Inflammatory macrophage treated with lipopolysaccharide for 1 hour (primary cell): Measurements from ENCODE around the gene DNAI1.
"Not testable (repeated sequence)": the region's sequence is repeated elsewhere in the genome, so short reads cannot be mapped to it uniquely, and the experiment has no call there.

ENCODE experiments used
- DNase-seq, 2 donors: peaks; one replicate each; pipeline ENCODE4 v3.0.0-alpha.2; 2020 to 2022

The DNAI1 gene

DNA sequence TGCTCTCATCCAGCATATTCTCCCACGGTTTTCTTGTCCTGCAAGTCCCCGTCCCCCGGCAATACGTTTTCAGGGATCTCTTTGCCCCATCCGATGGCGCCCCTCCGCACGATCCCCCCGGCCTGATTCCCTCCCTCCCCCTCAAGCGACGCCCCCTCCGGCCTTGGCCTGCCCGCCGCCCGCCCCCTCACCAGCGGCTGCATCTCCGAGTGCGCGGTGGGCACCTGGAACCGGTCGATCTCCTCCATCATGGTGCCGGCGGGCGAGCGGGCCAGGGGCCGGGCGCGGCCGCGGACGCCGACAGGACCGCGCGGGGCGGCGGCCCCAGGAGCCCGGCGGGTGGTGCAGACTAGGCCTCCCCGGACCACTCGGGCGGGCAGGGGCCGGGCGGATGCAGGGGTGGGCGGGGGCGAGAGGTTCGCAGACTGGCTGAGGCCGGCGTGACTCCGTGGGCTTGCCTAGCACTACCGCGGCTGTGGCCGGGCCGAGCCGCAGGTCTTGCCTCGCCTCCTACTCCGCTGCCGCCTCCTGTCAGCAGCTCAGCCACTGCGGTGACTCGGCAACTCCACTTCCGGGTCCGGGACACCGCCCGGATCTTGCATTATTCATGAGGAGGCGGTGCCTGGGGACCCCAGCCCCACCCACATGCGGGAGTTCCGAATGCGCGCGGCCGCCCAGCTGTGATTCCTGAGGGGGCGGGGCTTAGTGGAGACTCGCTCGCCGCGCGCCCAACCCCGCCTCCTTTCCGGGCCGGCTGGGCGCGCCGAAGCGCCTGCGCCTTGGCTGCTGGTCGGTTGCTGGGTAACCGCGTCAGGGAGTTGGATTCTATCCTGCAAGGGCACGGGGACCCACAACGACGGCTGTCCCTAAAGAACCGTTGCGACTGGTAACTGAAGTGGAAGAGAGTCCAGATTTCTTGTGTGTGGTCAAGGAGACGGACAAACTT, at the start of gene DNAI1, which contains the start of gene FAM219A:
Gene DNAI1, plus strand, starts transcription at position 793 of the 946 bp plus-strand sequence. CDS start 201 bp downstream, outside the sequence.
Gene FAM219A, minus strand, starts transcription at position 558 of the 946 bp plus-strand sequence. Its CDS starts 307 bp downstream, at position 251.
- DNase-seq = peak; percentile 99

GRCh38 chr9:34409154-34409553, 49.5 kb upstream of the DNAI1 start:
- no peak for DNase-seq

- DNase-seq = no peak
Observed at GRCh38 chr9:34412336-34412735, 46.3 kb upstream of the DNAI1 start.

- DNase-seq = peak in 1 of 2 donors; percentile 41
Observed at GRCh38 chr9:34413231-34413852, 45.3 kb upstream of the DNAI1 start.

DNA sequence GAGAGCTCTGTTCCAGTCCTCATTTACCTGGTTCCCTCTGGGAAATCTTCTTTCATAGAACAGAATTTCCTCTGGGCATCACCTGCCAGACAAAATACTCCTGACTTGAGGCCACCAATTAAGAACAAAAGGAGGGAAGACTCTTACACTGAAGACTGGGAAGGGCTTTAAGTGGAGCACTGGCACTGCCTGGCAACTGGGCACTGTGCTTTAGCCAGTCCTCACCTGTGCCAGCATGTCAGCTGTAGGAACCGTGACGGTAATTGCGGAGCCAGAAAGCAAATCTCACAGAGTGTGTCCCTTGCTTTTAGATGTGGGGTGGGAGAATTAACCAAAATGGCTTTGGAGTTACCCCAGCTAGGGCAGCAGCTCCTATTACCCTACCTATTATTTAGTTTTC, 40.9 kb upstream of the DNAI1 start:
- no peak for DNase-seq

DNA sequence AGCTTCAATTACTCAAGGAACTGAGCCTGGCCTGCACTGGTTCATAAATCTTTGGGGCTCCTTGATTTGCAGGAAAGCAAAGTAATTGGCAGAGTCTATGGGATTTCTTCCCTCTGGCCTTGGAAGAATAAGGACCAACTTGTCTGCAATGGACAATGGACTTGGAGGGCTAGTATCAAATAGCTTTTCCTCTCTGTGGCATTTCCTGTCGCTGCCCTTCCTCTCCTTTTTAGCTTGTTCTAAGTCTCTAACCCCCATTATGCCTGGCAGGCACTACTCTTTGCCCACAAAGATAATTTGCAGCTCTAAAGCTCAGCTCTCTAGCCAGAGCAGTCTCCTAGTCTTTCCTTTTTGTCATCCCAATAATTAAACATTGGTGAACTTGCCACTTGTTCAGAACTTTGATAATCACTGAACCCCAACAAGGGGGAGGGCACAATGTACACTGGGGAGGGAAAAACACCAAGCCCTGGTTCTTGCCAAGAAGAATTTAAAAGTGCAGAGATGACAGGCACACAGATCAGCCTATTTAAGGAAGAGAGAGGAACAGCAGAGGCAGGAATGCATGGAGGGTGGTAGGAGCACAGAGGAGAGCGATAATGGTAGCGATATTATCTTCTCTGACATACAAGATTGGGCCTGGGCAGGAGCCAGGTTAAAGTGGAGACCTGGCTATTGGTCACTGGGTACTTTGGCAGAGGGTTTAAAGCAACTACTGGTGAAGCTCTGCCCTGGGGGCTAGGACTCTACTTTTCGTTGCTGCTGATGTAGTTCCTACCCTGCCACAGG, 38.7 kb upstream of the DNAI1 start:
- no peak for DNase-seq

DNA sequence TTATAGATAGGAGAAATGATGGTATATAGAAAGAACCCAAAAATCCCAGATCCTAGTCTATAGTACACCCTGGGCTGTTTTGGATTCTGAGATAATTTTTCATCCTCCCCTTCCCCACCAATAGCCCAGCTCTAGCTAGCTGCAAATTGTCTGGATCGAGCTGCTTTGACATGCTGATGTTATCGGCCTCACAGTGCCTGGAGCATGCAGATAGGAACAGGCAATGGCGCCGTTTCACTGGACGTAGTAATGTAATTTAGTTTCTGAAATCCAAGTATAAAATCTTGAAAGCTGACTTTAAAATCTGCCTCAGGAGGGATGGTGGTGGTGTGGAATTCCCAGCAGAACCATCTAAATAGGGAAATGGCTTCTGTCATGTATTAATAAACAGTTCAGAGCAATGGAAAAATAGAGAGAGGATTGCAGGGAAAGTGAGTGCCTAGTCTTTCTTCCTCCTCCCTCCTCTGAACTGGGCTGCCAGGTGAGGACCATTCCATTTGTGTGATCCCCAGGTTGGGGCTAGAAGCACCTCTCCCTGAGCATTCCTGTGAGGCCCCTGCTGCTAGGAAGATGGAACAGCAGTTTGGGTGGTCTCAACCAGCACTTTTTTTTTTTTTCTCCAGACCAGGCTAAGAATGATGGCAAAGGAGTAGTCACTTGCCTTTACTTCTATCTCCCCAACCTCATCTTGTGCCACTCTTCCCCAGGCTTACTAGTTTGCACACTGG, 32.1 kb upstream of the DNAI1 start:
- DNase-seq = no peak

GRCh38 chr9:34428325-34428958, 30.2 kb upstream of the DNAI1 start:
- DNase-seq = no peak

DNA sequence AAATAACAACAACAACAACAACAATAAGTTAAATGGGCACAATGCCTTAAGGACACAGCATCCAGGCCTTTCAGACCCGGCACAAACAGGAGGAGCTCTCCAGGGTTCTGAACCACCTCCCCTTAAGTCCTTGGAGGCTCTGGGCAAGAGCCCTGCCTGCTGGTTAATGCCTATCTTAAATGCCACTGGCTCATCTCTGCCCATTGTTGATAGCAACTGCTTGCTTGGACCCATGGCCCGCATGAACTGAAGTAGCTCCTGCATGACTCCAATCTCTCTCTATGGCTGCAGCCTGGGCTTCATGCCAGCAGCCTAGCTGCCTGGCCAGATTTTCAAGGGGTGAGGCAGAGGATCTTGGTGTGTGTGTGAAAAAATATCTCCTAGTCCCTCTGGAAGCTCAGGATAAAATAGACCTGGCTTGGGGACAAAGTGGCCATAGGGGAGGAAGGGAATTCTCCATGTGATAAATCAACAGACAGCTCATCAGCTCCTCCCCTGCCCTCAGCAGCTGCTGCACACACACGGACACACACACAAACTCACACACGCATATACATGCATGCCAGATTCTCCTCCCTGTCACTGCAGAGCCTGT, 27.7 kb upstream of the DNAI1 start:
- peak; percentile 15 to 16 for DNase-seq

GRCh38 chr9:34431667-34432066, 26.9 kb upstream of the DNAI1 start:
- DNase-seq = no peak

DNA sequence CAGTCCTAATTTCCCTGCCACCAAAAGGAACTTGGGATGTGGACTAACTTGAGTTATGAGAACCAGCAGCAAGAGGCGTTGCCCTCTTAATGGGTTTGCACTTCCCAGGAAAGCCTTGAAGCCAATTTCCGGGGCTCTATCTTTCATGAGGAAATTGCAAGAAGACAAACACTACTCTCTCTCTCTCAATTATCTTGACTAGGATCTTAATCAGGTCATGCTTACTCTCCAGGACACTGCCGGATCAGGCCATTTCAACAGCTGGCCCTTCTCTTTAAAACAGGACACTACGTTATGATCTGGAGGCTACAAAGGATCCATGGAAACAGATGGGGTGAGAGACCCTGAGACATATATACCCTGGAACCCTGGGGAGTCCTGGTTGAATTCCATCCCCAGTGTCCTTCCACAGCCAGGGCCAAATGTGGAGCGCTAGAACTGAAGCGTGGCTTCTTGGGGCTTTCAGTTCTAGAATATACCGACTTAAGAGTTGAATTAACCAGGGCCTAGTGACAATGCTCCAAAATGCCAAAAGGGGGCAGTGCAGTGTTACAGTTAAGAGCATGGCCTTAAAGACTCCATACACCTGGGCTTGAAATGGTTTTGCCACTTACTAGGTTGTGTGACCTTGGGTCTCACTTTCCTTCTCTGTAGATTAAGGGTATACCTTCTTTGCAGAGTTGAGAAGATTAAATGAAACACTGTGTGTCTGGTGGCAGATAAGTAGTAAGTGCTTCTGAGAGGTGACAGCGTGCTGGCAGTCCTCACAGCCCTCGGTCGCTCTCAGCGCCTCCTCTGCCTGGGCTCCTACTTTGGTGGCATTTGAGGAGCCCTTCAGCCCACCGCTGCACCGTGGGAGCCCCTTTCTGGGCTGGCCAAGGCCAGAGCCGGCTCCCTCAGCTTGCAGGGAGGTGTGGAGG, 21.3 kb upstream of the DNAI1 start:
- DNase-seq = peak; percentile 49 to 88

- not testable (repeated sequence) for DNase-seq
Observed at GRCh38 chr9:34437926-34438307, 20.7 kb upstream of the DNAI1 start.

- not testable (repeated sequence) for DNase-seq
Observed at GRCh38 chr9:34438465-34438864, 20.1 kb upstream of the DNAI1 start.

- DNase-seq = no peak
Observed at GRCh38 chr9:34440017-34440416, 18.6 kb upstream of the DNAI1 start.

GRCh38 chr9:34442770-34443169, 15.8 kb upstream of the DNAI1 start:
- DNase-seq = no peak

DNA sequence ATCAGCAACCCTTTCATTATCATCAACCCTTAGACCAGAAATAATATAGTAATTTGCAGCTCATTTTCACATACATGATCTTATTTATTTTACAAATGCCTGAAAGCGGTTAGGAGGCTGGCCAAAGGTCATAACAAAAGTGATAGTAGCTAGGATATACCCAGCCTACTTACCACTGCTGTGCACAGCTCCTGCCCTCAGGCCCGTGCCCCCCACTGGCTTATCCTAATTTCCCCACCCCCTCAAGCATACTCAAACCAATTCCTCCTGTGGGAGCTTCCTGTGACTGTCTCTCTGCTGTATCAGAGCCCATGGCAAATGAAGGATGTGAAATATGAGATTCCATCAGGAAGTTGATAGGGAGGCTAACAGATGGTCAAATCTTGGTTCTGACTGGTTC, 15.1 kb upstream of the DNAI1 start:
- no peak for DNase-seq

GRCh38 chr9:34443976-34444375, 14.6 kb upstream of the DNAI1 start:
- DNase-seq = no peak

DNA sequence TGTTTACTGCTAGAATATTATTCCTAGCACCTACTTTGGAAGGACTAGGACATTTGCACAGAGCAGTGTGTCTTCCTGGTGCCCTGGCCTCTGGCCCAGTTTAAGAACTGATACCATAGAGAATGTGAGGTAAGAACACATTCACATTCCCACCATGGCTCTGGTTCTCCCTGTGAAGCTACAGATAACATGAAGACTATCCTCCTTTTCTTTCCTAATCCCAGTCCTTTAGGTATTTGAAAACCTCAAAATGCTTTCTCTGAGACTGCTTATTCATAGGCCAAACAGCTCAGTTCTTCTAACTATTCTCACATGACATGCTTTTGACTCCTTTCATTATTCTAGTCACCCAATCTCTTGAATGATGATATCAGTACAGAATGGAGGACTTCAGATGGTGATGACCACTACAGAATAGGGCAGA, 12.1 kb upstream of the DNAI1 start:
- no peak for DNase-seq

GRCh38 chr9:34446951-34447350, 11.7 kb upstream of the DNAI1 start:
- no peak for DNase-seq

DNA sequence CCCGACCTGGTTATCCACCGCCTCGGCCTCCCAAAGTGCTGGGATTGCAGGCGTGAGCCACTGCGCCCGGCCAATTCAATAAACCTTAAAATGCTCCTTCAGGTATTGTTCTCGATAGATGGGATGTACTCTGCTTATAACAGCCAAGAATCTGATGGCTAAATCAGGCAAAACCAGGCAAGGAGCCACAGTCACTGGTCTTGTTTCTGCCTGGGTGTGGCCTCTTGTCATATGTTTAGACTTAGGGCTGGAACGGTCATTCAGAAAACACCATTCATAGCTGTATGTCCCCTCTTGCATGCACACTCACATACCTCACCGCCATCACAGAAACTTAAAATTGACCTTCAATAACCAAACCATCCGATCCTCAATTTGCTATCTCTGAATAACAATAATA, 8.0 kb upstream of the DNAI1 start:
- DNase-seq = no peak
